Measurements from ENCODE around the gene EXD3. TPM values are rescaled to one million over a fixed set of nuclear protein-coding genes. Genes with fewer than 3 reads are reported as not detected.

Gene EXD3
- total and polyA plus RNA-seq, 9 of the 15 experiments (the other 6 are each of a cell fraction or from before 2014, with no cell fraction given), result 0.29 to 12.5 (median 3.9) TPM

GRCh38 chr9:137311171-137311985 is 111.6 kb downstream of the EXD3 start (continued):
- TF ChIP-seq CBX3 (IDR thresholded peaks at IDR 0.05; ENCODE audit: borderline replicate concordance in 1 of 2, low read length in 2 of 2), result no peak
- peak in 1 of 2 experiments; percentile 72; a peak in 2 of 4 replicates for TF ChIP-seq MAZ (CRISPR knock-in tag; conservative IDR thresholded peaks at IDR 0.05 in 1 of 2, IDR thresholded peaks at IDR 0.05 in 1 of 2)
- no peak; the same call in 1 of the 2 replicates for TF ChIP-seq RERE (CRISPR knock-in tag; IDR thresholded peaks at IDR 0.05; ENCODE audit: borderline replicate concordance)
- peak; percentile 29; the same call in 1 of the 2 replicates for TF ChIP-seq CTBP1 (IDR thresholded peaks at IDR 0.05; ENCODE audit: borderline replicate concordance)
- no peak for TF ChIP-seq ZBTB17 (CRISPR knock-in tag; IDR thresholded peaks at IDR 0.05)
- no peak for TF ChIP-seq POLR2AphosphoS2 (IDR thresholded peaks at IDR 0.05; ENCODE audit: low read length)
- TF ChIP-seq ZBTB7A (IDR thresholded peaks at IDR 0.05; ENCODE audit: borderline replicate concordance, control insufficient read depth, low read depth, low read length), result 0 out of 2 replicates have a peak, but pooled peaks have one; percentile 16
- peak; percentile 43; the same call in 1 of the 2 replicates for TF ChIP-seq JUND (IDR thresholded peaks at IDR 0.05; ENCODE audit: borderline replicate concordance, low read depth, low read length)
- peak; percentile 39; the same call in 1 of the 3 replicates for TF ChIP-seq JUND (tag; IDR thresholded peaks at IDR 0.05; ENCODE audit: borderline replicate concordance, low read depth, low read length)
- peak; percentile 13; the same call in 1 of the 2 replicates for TF ChIP-seq VEZF1 (CRISPR knock-in tag; IDR thresholded peaks at IDR 0.05)
- peak; percentile 91 for TF ChIP-seq NFE2 (IDR thresholded peaks at IDR 0.05; ENCODE audit: low read depth)
- no peak for TF ChIP-seq ZFPM2 (CRISPR knock-in tag; IDR thresholded peaks at IDR 0.05)
- no peak for TF ChIP-seq ZNF175 (CRISPR knock-in tag; IDR thresholded peaks at IDR 0.05; ENCODE audit: low read depth)
- TF ChIP-seq MAFK (IDR thresholded peaks at IDR 0.05; ENCODE audit: low read length), result peak; percentile 34; the same call in 1 of the 2 replicates
- TF ChIP-seq NFYB (IDR thresholded peaks at IDR 0.05; ENCODE audit: extremely low read depth, insufficient read length), result no peak
- TF ChIP-seq POLR3A (IDR thresholded peaks at IDR 0.05; ENCODE audit: borderline replicate concordance, extremely low read depth, insufficient read depth, insufficient read length), result no peak
- no peak for TF ChIP-seq ESRRA (IDR thresholded peaks at IDR 0.05; ENCODE audit: borderline replicate concordance, low read depth)
- no peak for TF ChIP-seq NELFE (IDR thresholded peaks at IDR 0.05; ENCODE audit: insufficient read depth, insufficient read length)
- no peak for TF ChIP-seq MYNN (IDR thresholded peaks at IDR 0.05)
- TF ChIP-seq MYNN (CRISPR knock-in tag; IDR thresholded peaks at IDR 0.05), result no peak
